Activated CD4-positive, alpha-beta T cell treated with anti-CD3 and anti-CD28 coated beads, Interleukin-2, amount 10 ng/mL, durations not matched to agents 7 days and 5 days (primary cell): ENCODE data around the gene CCDC85A. TPM values are rescaled to one million over a fixed set of nuclear protein-coding genes. Genes with fewer than 3 reads are reported as not detected.

Experiments used
- CTCF ChIA-PET: fragments of 350-600 bp; sonication (Branson Sonifier 250); formaldehyde crosslinking; loops from one replicate; lab custom pipeline; 2021; ENCODE audit warnings: antibody characterized with exemption; lab: Charles Lee
- POLR2A ChIA-PET: fragments of 350-600 bp; sonication (Branson Sonifier 250); formaldehyde crosslinking; loops from one replicate; lab custom pipeline; 2021; ENCODE audit warnings: antibody characterized with exemption; lab: Charles Lee
- DNase-seq: peaks from one replicate; pipeline ENCODE4 v3.0.0-alpha.2; 2020
- H3K27ac Mint-ChIP-seq: one replicate; pipeline ENCODE4 v1.8.0; 2021; ENCODE audit warnings: mild to moderate bottlenecking, moderate library complexity, mixed read lengths
- H3K27me3 Mint-ChIP-seq: one replicate; pipeline ENCODE4 v1.8.0; 2021; ENCODE audit warnings: mixed read lengths
- H3K36me3 Mint-ChIP-seq: one replicate; pipeline ENCODE4 v1.8.0; 2021; ENCODE audit warnings: low read depth, mixed read lengths
- H3K4me1 Mint-ChIP-seq: one replicate; pipeline ENCODE4 v1.8.0; 2021; ENCODE audit warnings: mixed read lengths
- H3K4me3 Mint-ChIP-seq: one replicate; pipeline ENCODE4 v1.8.0; 2021; ENCODE audit warnings: mild to moderate bottlenecking, moderate library complexity, mixed read lengths
- H3K9me3 Mint-ChIP-seq: one replicate; pipeline ENCODE4 v1.8.0; 2021; ENCODE audit warnings: mixed read lengths
- total RNA-seq, 2 experiments: library from RNA; stranded (reverse); gene quantifications; one replicate each; pipeline ENCODE4 v1.2.3, GENCODE V29; 2021

Gene CCDC85A
- total RNA-seq, 2 experiments from 2014 or later, result not detected

DNA sequence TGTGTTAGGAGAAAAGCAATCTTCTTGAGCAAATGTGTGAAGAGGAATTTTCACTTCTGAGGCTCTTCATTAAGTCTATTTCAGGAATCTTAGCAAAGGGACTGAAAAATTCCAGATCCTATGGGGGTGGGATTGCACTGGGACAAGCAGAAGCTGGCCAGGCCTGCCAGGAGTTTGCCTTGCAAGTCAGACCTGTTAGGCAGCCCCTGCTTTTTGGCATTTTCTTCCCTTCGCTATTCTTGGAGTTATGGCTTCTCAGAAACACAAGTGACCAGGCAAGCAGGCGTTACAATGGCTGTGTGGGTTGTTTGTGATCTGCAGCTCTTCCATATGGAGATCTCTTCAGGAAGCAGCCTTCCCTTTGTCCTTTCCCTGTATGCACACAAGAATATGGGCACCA lies 8.0 kb upstream of the CCDC85A start:
- Mint-ChIP-seq H3K27ac (no peak overlapping the region), H3K9me3 (peaks cover 3% of the 10 kb centered on the region), H3K27me3 (no peaks in the 10 kb centered on the region), H3K4me1 (no peaks in the 10 kb centered on the region), H3K4me3 (no peak overlapping the region), H3K36me3 (no peaks in the 10 kb centered on the region)
- ChIA-PET CTCF (no interaction called here), POLR2A (no interaction called here)
- no peak for DNase-seq

DNA sequence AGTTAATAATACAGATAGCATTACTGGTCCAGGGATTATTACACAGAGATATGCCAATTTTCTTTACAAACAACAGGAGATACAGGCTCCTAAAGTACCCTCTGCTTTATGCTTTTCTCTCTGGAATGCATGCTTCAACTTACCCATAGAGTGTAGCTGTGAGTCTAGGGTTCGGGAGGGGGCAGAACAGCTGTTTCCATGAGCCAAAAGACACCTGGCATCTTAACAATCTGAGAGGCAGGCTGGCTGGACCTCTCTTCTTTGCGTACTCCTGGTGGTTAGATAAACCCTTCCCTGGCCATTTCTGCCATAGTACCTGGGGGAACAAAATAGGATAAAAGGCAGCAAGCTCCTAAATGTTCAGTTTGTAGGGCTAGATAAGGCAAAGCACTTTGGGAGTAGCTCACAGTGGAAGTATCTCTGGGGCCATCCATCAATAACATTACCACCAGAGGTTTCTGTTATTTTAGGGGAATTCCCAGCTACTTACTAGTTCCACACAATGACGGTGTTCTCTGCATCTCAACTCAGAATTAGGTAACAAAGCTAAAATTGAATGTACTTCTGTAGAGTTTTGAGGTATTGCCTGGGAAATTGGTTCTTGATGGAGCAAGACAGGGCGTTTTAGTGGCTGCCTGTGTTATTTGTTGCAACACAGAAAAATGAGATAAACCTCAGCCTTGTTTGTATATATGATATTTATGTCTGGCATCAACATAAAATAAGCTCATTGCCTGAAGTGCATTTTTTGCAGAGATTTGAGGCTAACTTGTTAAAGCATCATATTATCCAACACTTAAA lies 6.2 kb upstream of the CCDC85A start:
- CTCF ChIA-PET, result interaction anchor here (0.5 to 0.6 kb wide), 2 partner anchors 33 to 137 kb away, joined by 3 to 4 read pairs; no protein-coding TSS in a partner anchor
- POLR2A ChIA-PET, result no interaction called here
- H3K9me3 Mint-ChIP-seq, result no peaks in the 10 kb centered on the region
- peaks cover 7% of the 10 kb centered on the region for H3K27me3 Mint-ChIP-seq
- no peak overlapping the region for H3K27ac Mint-ChIP-seq
- H3K4me3 Mint-ChIP-seq, result no peak overlapping the region
- H3K36me3 Mint-ChIP-seq, result no peaks in the 10 kb centered on the region
- no peak for DNase-seq
- no peaks in the 10 kb centered on the region for H3K4me1 Mint-ChIP-seq

- Mint-ChIP-seq H3K9me3 (no peaks in the 10 kb centered on the region), H3K36me3 (no peaks in the 10 kb centered on the region), H3K4me1 (peaks cover 4% of the 10 kb centered on the region), H3K27me3 (peaks cover 15% of the 10 kb centered on the region), H3K27ac (no peak overlapping the region), H3K4me3 (no peak overlapping the region)
- POLR2A ChIA-PET, result no interaction called here
- CTCF ChIA-PET, result interaction anchor here (0.8 kb wide), 1 partner anchor 1343 kb away, joined by 3 read pairs; no protein-coding TSS in a partner anchor
- no peak for DNase-seq
Measured at GRCh38 chr2:56179931-56180330, 3.9 kb upstream of the CCDC85A start.

GRCh38 chr2:56182420-56182819 lies 1.4 kb upstream of the CCDC85A start:
- DNase-seq, result no peak
- ChIA-PET CTCF (no interaction called here), POLR2A (no interaction called here)
- Mint-ChIP-seq H3K4me1 (peaks cover 9% of the 10 kb centered on the region), H3K27me3 (peaks cover 40% of the 10 kb centered on the region), H3K4me3 (no peak overlapping the region), H3K36me3 (no peaks in the 10 kb centered on the region), H3K27ac (no peak overlapping the region), H3K9me3 (no peaks in the 10 kb centered on the region)

- no peaks in the 10 kb centered on the region for H3K36me3 Mint-ChIP-seq
- no peak for DNase-seq
- peaks cover 53% of the 10 kb centered on the region for H3K27me3 Mint-ChIP-seq
- H3K27ac Mint-ChIP-seq, result no peak overlapping the region
- ChIA-PET CTCF (interaction anchor here (0.6 kb wide), 1 partner anchor 1325 kb away, joined by 3 read pairs; no protein-coding TSS in a partner anchor), POLR2A (no interaction called here)
- H3K4me3 Mint-ChIP-seq, result no peak overlapping the region
- peaks cover 9% of the 10 kb centered on the region for H3K4me1 Mint-ChIP-seq
- no peaks in the 10 kb centered on the region for H3K9me3 Mint-ChIP-seq
Measured at GRCh38 chr2:56184500-56185011, 766 bp downstream of the CCDC85A start.

DNA sequence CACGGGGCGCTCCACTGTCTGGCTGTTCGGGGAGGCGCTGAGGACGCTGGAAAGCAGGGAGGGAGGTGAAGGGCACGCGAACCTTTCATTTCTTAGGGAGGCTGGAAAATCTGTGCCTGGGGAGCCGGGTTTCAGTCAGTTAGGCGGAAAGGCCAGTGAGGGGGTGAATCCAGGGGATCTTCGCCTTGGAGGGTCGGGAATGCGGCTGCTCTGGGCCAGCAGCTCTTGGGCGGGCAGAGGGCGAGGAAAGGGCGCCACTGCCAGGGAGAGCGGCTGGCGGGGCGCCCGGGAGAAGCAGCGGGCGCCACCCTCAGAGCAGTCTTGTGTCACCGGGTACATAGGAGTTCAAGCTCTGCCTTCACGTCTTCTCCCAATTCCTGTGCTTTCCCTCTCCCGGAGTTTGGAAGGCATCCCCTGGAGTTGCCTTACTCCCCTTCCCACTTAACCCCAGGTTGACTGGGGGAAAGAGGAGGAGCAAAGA lies 1.4 kb downstream of the CCDC85A start:
- ChIA-PET CTCF (no interaction called here), POLR2A (no interaction called here)
- H3K9me3 Mint-ChIP-seq, result no peaks in the 10 kb centered on the region
- no peaks in the 10 kb centered on the region for H3K36me3 Mint-ChIP-seq
- peaks cover 9% of the 10 kb centered on the region for H3K4me1 Mint-ChIP-seq
- H3K4me3 Mint-ChIP-seq, result peak overlapping the region; percentile 13
- H3K27me3 Mint-ChIP-seq, result peaks cover 53% of the 10 kb centered on the region
- no peak overlapping the region for H3K27ac Mint-ChIP-seq
- DNase-seq, result no peak

DNA sequence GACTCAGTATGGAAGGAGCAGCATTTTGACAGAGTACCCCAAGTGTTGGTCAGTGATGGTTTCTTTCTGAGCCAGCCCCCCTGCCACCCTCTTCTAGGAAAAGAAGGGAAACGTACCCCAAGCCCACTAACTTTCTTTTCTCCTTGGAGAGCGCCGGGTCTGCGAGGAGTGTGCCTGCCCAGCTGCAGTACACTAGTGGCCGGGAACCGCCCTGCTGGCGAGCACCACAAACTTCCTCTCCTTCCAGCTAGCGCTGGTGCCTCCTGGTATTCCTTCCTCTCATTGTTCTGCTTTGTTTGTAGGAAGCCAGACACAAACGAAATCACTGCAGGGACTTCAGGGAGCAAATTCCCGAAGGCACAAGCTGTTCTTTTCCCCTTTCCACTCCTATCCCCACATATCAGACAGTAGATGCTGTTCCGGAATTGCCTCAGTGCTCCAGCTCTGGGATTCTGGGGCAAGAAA lies 1.8 kb downstream of the CCDC85A start:
- Mint-ChIP-seq H3K4me3 (peak overlapping the region; percentile 13), H3K27me3 (peaks cover 53% of the 10 kb centered on the region)
- CTCF ChIA-PET, result no interaction called here

DNA sequence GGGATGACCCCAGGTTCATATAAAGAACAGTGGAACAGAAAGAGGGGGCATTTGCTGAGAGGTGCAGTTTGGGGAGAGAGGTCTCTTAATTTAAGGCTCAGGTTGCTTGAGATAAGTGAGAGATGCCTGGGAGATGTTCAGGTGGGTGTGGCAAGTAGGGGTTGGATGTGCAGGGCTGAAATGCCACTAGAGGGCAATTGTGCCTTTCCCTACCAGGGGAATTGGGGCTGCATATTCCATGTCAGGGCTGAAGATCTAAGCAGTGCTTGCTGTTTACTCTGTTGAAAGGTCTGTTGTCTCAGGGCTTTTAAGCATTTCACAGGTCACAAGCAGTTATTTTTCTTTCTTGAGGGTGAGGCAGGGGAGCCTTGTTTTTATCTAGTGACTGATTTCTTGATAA lies 7.8 kb downstream of the CCDC85A start:
- ChIA-PET POLR2A (no interaction called here), CTCF (no interaction called here)
- Mint-ChIP-seq H3K27me3 (peaks cover 21% of the 10 kb centered on the region), H3K27ac (no peak overlapping the region), H3K4me3 (no peak overlapping the region), H3K9me3 (no peaks in the 10 kb centered on the region), H3K36me3 (no peaks in the 10 kb centered on the region), H3K4me1 (no peaks in the 10 kb centered on the region)
- DNase-seq, result no peak

More for the DNA sequence above, 1.8 kb downstream of the CCDC85A start:
- POLR2A ChIA-PET, result no interaction called here
- Mint-ChIP-seq H3K9me3 (no peaks in the 10 kb centered on the region), H3K4me1 (peaks cover 9% of the 10 kb centered on the region), H3K27ac (no peak overlapping the region), H3K36me3 (no peaks in the 10 kb centered on the region)
- no peak for DNase-seq

DNA sequence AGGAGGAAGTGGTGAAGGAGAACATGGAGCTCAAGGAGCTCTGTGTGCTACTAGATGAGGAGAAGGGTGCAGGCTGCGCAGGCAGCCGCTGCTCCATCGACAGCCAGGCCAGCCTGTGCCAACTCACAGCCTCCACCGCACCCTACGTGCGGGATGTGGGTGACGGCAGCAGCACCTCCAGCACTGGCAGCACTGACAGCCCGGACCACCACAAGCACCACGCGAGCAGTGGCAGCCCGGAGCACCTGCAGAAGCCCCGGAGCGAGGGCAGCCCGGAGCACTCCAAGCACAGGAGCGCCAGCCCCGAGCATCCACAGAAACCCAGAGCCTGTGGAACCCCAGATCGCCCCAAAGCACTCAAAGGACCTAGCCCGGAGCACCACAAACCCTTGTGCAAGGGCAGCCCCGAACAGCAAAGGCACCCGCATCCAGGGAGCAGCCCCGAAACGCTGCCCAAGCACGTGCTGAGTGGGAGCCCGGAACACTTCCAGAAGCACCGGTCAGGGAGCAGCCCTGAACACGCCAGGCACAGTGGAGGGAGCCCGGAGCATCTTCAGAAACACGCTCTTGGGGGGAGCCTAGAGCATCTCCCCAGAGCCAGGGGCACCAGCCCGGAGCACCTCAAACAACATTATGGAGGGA lies 9.0 kb downstream of the CCDC85A start:
- no peaks in the 10 kb centered on the region for H3K36me3 Mint-ChIP-seq
- peaks cover 9% of the 10 kb centered on the region for H3K27me3 Mint-ChIP-seq
- no peak overlapping the region for H3K4me3 Mint-ChIP-seq
- ChIA-PET POLR2A (no interaction called here), CTCF (no interaction called here)
- no peak overlapping the region for H3K27ac Mint-ChIP-seq
- DNase-seq, result no peak
- H3K4me1 Mint-ChIP-seq, result no peaks in the 10 kb centered on the region
- H3K9me3 Mint-ChIP-seq, result no peaks in the 10 kb centered on the region

DNA sequence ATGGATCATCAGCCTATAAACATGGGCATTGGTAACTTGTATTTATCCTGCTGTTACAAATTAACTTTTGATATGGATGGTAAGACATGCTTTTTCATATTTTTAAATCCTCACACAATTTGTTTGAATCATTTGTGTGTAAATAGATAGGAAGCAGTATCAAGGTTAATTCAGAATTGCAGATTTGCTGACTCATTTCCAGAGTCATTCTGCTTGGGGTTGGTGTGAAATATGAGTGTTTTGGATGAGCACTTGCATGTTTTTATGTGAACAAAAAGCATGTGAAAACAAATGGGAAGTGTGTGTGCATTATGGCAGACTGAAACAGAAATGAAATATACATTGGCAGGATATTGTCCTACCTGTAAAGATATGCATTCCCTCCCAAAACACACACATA lies 11.8 kb downstream of the CCDC85A start:
- H3K4me1 Mint-ChIP-seq, result no peaks in the 10 kb centered on the region
- CTCF ChIA-PET, result no interaction called here
- no peaks in the 10 kb centered on the region for H3K36me3 Mint-ChIP-seq
- H3K27me3 Mint-ChIP-seq, result no peaks in the 10 kb centered on the region
- H3K4me3 Mint-ChIP-seq, result no peak overlapping the region
- POLR2A ChIA-PET, result no interaction called here
- H3K27ac Mint-ChIP-seq, result no peak overlapping the region
- no peaks in the 10 kb centered on the region for H3K9me3 Mint-ChIP-seq
- DNase-seq, result no peak

DNA sequence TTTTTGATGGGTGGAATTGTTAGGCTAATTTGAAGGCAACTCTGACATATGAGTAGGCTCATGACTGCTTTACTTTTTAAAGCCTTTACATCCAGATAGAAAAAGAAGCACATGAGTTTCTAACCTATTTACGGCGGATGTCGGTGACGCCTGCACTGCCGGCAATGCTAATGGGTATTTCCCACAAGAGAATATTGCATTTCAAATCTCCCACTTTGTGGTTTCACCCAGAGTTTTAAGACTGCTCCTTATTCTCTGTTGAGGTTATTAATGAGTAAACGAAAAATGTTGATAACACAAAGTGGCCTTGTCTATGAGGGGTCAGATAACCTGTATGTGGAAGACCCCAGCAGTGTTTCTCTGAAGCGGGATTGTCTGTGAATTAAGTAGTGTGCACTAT lies 14.0 kb downstream of the CCDC85A start:
- POLR2A ChIA-PET, result interaction anchor here (0.6 kb wide), 1 partner anchor 113 kb away, joined by 6 read pairs; no protein-coding TSS in a partner anchor
- CTCF ChIA-PET, result no interaction called here
- Mint-ChIP-seq H3K36me3 (no peaks in the 10 kb centered on the region), H3K4me3 (no peak overlapping the region), H3K27ac (no peak overlapping the region), H3K9me3 (no peaks in the 10 kb centered on the region), H3K27me3 (no peaks in the 10 kb centered on the region), H3K4me1 (no peaks in the 10 kb centered on the region)
- DNase-seq, result no peak

DNA sequence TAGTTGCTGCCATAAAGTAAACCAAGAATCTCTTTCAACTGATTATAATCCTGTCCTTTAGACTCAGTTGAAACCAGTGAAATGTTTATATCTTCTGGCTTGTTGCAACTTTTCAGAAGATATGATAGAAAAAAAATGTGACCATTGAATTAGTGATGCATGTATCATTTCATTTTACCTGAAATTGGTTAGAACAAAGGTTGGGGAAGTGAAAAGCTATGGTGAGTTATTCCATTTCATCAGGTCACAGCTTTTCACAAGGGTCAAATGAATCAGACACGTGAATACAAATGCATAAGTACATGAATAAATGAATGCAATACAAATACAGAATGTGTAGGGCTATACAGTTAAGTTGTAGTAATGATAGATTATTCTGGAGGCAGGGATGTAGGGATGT lies 15.1 kb downstream of the CCDC85A start:
- Mint-ChIP-seq H3K9me3 (no peaks in the 10 kb centered on the region), H3K36me3 (no peaks in the 10 kb centered on the region), H3K4me1 (no peaks in the 10 kb centered on the region), H3K27ac (no peak overlapping the region), H3K27me3 (no peaks in the 10 kb centered on the region), H3K4me3 (no peak overlapping the region)
- no peak for DNase-seq
- ChIA-PET POLR2A (no interaction called here), CTCF (no interaction called here)

GRCh38 chr2:56199492-56199891 lies 15.7 kb downstream of the CCDC85A start:
- no peaks in the 10 kb centered on the region for H3K27me3 Mint-ChIP-seq
- H3K9me3 Mint-ChIP-seq, result no peaks in the 10 kb centered on the region
- H3K36me3 Mint-ChIP-seq, result no peaks in the 10 kb centered on the region
- no peak overlapping the region for H3K4me3 Mint-ChIP-seq
- POLR2A ChIA-PET, result no interaction called here
- no peaks in the 10 kb centered on the region for H3K4me1 Mint-ChIP-seq
- CTCF ChIA-PET, result no interaction called here
- no peak overlapping the region for H3K27ac Mint-ChIP-seq
- DNase-seq, result no peak
